HG02973 (cell line): ENCODE data around the gene TNFRSF4.
"Not testable (repeated sequence)": the region's sequence is repeated elsewhere in the genome, so short reads cannot be mapped to it uniquely, and the experiment has no call there.

ENCODE experiments used
- ATAC-seq: cut with Tn5 transposase; IDR thresholded peaks from one replicate; pipeline ENCODE4 v1.9.1; 2021; ENCODE audit warnings: moderate library complexity; ENCODE audit not compliant: unreplicated experiment

The TNFRSF4 gene

GRCh38 chr1:1183833-1184775 is 29.8 kb downstream of the TNFRSF4 start:
- no peak for ATAC-seq

DNA sequence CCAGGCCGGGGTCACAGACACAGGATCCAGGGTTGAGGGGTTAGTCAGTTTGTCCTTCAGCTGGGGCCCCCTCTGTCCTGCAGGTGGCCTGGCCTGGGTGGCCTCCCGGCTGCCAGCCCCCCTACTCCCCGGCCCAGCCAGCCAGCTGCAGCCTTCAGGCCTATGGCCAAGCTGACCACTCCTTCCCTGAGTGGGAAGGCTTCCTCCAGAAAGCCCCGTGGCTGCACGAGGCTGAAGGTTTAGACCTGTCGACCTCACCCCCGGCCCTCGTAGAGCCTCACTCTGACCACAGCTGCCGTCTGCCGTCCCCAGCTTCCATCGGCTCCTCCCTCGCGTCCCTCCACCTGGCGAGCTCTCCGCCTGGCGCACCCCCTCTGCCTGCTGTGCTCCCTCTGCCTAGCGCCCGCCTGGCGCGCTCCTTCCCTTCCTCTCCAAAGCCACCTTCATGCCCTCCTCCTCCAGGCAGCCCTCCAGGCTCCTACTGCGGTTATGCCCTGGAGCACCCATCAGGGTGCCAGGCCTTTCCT is 30.7 kb downstream of the TNFRSF4 start:
- ATAC-seq, result no peak

GRCh38 chr1:1182491-1183220 is 31.3 kb downstream of the TNFRSF4 start:
- no peak for ATAC-seq

- no peak for ATAC-seq
These were observed 32.0 kb downstream of the TNFRSF4 start for GRCh38 chr1:1181938-1182410.

DNA sequence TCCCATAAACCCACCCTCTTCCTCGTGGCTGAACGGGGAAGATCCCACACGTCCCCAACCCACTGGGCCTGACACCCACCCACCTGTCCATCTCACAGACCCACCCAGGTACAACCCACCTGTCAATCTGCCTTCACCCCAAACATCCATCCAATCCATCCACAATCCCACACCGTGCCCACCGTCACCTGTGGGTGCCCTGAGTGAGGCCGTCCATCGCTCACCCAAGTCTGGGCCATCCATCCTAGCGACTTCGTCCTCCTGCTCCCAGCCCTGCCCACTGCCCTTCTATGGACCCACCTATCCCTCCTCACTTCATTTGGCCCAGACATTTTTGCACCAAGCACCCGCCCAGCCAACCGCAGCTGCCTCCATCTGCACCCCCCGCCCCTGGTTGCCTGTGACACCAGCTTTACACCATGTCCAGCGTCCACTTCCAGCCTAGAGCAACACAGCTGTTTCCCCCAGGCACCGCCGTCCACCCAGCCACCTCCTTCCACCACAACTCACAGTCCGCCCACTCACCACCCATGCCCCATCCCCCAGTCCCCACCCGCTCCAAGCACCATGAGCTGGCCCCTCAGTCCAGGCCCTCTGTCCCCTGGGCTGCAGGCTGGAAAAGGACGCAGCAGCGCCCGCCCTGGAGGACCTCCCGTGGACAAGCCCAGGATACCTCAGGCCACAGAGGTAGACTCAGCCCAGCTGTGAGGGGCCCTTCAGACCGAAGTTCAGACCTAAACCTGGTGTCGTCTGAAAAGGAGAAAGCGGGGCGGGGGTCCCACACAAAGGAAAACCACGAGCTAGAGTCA is 32.6 kb downstream of the TNFRSF4 start:
- ATAC-seq, result no peak

DNA sequence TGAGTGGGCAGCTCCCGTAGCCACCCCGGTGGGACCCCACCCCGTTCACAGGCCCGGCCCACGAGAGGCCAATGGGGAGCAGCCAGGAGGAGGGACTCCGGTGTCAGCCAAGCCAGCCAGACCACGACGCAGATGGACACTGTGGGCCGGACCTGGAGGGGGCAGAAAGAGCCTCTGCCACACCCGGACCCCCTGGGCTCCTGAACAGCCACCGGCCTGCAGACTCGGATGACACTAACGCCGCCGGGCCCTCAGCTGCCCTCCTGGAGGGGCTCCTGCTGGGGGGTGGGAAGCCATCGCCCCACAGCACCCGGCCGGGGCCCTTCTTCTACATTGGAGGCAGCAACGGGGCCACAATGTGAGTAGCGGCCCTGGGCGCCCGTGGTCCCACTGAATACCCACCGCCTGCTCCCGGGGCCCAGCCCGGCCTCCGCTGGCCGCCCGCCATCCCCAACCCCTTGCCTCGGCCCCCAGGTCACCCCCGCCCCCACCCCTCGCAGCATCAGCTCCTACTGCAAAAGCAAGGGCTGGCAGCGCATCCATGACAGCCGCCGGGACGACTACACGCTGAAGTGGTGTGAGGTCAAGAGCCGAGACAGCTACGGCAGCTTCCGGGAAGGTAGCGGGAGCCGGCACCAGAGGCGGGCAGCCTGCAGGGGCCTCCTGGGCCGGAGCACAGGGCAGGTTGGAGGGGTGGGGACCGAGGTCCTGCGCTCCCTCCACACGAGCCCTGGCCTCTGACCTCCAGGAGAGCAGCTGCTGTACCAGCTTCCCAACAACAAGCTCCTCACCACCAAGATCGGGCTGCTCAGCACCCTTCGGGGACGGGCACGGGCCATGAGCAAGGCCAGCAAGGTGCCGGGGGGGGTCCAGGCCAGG is 33.7 kb downstream of the TNFRSF4 start:
- no peak for ATAC-seq

- no peak for ATAC-seq
These were observed 34.5 kb downstream of the TNFRSF4 start for GRCh38 chr1:1179346-1179982.

GRCh38 chr1:1178794-1179331 is 35.1 kb downstream of the TNFRSF4 start:
- no peak for ATAC-seq

DNA sequence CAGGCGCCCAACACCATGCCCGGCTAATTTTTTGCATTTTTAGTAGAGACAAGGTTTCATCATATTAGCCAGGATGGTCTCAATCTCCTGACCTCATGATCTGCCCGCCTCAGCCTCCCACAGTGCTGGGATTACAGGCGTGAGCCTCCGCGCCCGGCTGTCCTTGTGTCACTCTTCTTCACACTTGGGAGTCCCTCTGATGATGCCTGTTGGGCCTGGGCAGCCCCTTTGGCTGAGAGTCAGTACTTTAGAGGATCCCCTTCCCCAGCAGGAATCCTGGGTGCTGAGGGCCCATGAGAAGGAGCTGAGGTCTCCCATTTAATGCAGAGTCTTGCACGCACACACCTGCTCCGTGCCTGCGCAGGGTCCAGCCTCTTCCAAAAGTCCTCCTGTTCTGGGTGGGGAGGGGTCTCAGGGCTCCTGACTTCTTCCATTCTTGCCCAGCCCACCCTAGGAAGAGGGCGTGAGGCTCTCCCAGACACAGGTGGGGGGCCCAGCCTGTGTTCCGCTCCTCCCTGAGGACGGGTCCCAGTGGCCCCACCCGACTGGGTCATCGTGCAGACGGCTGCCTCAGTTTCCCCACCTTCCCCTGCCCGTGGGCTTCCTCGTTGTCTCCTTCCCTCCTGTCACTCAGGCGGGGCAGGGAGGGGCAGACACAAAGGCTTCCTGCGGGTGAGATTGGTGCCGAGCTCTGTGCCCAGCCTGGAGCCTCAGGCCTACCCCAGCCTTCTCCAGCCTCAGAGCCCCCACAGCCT is 36.3 kb downstream of the TNFRSF4 start:
- ATAC-seq, result no peak

DNA sequence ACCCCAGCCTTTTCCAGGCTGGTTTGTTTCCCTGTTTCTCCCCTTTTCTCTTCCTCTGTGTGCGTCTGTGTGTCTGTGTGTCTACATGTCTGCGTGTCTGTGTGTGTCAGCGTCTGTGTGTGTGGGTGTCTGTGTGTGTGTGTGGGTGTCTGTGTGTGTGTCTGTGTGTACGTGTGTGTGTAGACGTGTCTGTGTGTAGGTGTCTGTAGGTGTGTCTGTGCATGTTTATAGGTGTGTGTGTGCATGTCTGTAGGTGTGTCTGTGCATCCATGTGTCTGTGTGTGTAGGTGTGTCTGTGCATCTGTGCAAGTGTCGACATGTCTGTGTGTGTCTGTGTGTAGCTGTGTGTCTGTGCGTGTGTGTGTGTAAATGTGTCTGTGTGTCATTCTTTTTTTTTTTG is 37.0 kb downstream of the TNFRSF4 start:
- ATAC-seq, result no peak

- not testable (repeated sequence) for ATAC-seq
These were observed 37.7 kb downstream of the TNFRSF4 start for GRCh38 chr1:1176063-1176761.

DNA sequence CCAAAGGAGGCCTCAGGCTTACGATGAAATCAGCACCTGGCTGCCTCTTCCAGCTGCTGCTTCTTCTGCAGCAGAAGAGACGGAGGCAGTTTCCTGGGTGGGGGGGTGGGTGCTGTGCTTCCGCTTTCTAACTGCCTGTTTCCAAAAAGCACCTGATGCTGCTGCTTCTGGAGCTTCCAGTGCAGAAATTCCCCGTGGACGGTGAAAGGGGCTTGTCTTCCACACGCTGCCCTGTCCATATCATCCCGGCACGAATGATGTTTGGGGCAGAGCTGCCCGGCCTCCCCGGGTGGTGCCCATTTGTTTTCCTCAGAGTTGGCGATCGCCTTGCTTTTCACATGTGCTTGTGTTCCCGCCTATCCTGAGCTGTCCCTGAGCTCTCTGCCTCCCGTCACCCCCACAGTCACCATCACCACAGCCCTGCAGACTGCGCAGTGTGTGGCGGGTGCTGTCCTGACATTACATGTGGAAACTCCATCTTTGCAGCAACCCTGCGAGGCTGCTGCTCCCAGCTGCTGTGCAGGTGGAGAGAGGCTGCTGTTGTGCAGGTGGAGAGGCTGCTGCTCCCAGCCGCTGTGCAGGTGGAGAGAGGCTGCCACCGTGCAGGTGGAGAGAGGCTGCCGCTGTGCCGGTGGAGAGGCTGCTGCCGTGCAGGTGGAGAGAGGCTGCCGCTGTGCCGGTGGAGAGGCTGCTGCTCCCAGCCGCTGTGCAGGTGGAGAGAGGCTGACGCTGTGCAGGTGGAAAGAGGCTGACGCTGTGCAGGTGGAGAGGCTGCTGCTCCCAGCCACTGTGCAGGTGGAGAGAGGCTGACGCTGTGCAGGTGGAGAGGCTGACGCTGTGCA is 38.5 kb downstream of the TNFRSF4 start:
- ATAC-seq, result no peak

DNA sequence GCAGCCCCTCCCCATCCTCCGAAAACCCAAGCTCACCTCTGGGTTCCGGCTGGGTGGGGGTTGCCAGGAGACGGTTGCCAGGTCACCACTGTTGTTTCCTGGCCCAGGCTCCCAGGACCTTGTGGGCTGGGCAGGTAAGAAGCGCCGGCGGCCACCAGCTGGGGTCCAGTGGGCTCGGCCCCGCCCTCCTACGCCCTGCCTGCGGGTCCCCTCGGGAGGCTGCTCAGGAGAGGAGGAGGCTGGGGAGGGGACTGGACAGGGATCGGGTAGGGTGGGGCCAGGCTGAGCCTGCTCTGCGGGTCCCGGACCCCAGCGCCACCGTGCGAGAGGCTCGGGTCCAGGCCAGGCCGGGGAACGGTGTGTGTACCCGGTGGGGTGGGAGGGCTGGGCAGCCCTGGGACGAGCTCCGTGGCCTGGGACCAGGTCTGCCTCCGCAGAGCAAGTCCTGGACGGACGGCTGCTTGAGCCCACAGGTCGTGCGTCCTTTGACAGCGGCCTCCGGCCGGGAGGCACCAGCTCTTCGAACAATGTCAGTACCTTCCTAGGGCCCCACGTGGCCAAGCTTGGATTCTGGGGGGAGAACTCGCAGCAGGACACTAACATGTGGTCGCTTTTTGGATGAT is 40.0 kb downstream of the TNFRSF4 start, which contains the start of gene TTLL10:
TTLL10 (plus strand) TSS at position 88 of the 623 bp plus-strand sequence. CDS start 5,336 bp downstream, outside the sequence.
- ATAC-seq, result no peak

- ATAC-seq, result no peak
These were observed 40.7 kb downstream of the TNFRSF4 start for GRCh38 chr1:1173061-1173792.

- ATAC-seq, result no peak
These were observed 42.2 kb downstream of the TNFRSF4 start for GRCh38 chr1:1171546-1172340.
